Measurements from ENCODE around the gene PLA2G15.

- TF ChIP-seq CTCF (IDR thresholded peaks at IDR 0.05) = no peak
- no peak for TF ChIP-seq ZFX (IDR thresholded peaks at IDR 0.05; ENCODE audit: borderline replicate concordance)
These were observed 6.7 kb downstream of the PLA2G15 start for GRCh38 chr16:68251832-68252231.
